Endothelial cell of umbilical vein (primary cell): ENCODE data around the gene LTBP2. TPM values are rescaled to one million over a fixed set of nuclear protein-coding genes. Genes with fewer than 3 reads are reported as not detected.
A peak's percentile ranks its signal among the peaks of the same experiment; 100 is the strongest.

Experiments used
- BruUV-seq: library from RNA; stranded (reverse); fragments of 400-500 nt; replicated peaks from 2 replicates; lab custom pipeline; 2021; lab: Mats Ljungman, UMichigan
- CTCF ChIA-PET: fragments of 300-600, 350-600 bp; sonication (Branson Sonifier 250); formaldehyde crosslinking; loops from one replicate; lab custom pipeline; 2021; ENCODE audit warnings: antibody characterized with exemption, inconsistent platforms; lab: Charles Lee
- POLR2A ChIA-PET: fragments of 300-600, 350-600 bp; sonication (Branson Sonifier 250); formaldehyde crosslinking; loops from one replicate; lab custom pipeline; 2021; ENCODE audit warnings: antibody characterized with exemption, inconsistent platforms; lab: Charles Lee
- DNase-seq: peaks from one replicate; pipeline ENCODE4 v3.0.0-alpha.2; 2011; ENCODE audit warnings: low read depth, low spot score
- FAIRE-seq: peaks from 2 replicates; lab custom pipeline; 2011; peaks lifted over from hg19 to GRCh38; lab: Jason Lieb, UNC
- H2AFZ ChIP-seq: 2 replicates; pipeline ENCODE4 v1.6.0; 2012; ENCODE audit warnings: low read depth, low read length, control low read depth, inconsistent platforms
- H3K27ac ChIP-seq: 2 replicates; pipeline ENCODE4 v1.5.1; 2011; ENCODE audit warnings: low read depth, mild to moderate bottlenecking, control low read depth, low read length, moderate library complexity; ENCODE audit not compliant: insufficient read depth
- H3K27me3 ChIP-seq, 2 experiments: 2 replicates each; pipeline versions ENCODE4 v1.6.0 to v1.6.1; 2011; ENCODE audit warnings: low read length in 2 of 2, mixed read lengths in 1 of 2; ENCODE audit not compliant: control insufficient read depth in 2 of 2, insufficient read depth in 2 of 2
- H3K36me3 ChIP-seq, 2 experiments: 2 replicates in 1 of 2; 3 replicates in 1 of 2; pipeline ENCODE4 v1.5.1; 2011; ENCODE audit warnings: low read length in 2 of 2, mild to moderate bottlenecking in 1 of 2, moderate library complexity in 1 of 2; ENCODE audit not compliant: control insufficient read depth in 2 of 2, insufficient read depth in 2 of 2; ENCODE audit errors: extremely low read depth in 1 of 2
- H3K4me1 ChIP-seq: 3 replicates; pipeline ENCODE4 v1.5.1; 2011; ENCODE audit warnings: mild to moderate bottlenecking, low read length; ENCODE audit not compliant: control insufficient read depth, insufficient read depth; ENCODE audit errors: extremely low read depth
- H3K4me2 ChIP-seq: 2 replicates; pipeline ENCODE4 v1.6.1; 2011; ENCODE audit warnings: low read length, control low read depth, mixed read lengths; ENCODE audit not compliant: insufficient read depth
- H3K4me3 ChIP-seq, 3 experiments: fragments of 200-600 bp in 1 of 3; sonication (generic), shearing (Covaris generic) in 1 of 3; replicated peaks in 1 of 3; 2 replicates each; pipeline ENCODE4 v1.5.1; 2011 to 2016; ENCODE audit warnings: control low read depth in 3 of 3, low read length in 3 of 3, mild to moderate bottlenecking in 2 of 3, inconsistent platforms in 1 of 3, low read depth in 1 of 3, moderate library complexity in 1 of 3; ENCODE audit not compliant: insufficient read depth in 1 of 3
- H3K79me2 ChIP-seq: 2 replicates; pipeline ENCODE4 v1.6.0; 2012; ENCODE audit warnings: low read length, inconsistent platforms; ENCODE audit not compliant: control insufficient read depth, insufficient read depth
- H3K9ac ChIP-seq: replicated peaks from 2 replicates; pipeline ENCODE3; 2011; ENCODE audit warnings: low read length, control low read depth; ENCODE audit not compliant: insufficient read depth; ENCODE audit errors: extremely low read depth
- H3K9me1 ChIP-seq: replicated peaks from 3 replicates; pipeline ENCODE4 v1.6.0; 2011; ENCODE audit warnings: mild to moderate bottlenecking, low read length; ENCODE audit not compliant: control insufficient read depth, insufficient read depth; ENCODE audit errors: extremely low read depth
- H3K9me3 ChIP-seq: replicated peaks from 2 replicates; pipeline ENCODE4 v1.5.1; 2012; ENCODE audit warnings: low read length, inconsistent platforms; ENCODE audit not compliant: control insufficient read depth, insufficient read depth
- H4K20me1 ChIP-seq: replicated peaks from 2 replicates; pipeline ENCODE3; 2011; ENCODE audit warnings: mild to moderate bottlenecking, low read length; ENCODE audit not compliant: control insufficient read depth, insufficient read depth; ENCODE audit errors: extremely low read depth
- CTCF ChIP-seq, 2 donors: IDR thresholded peaks; 1 replicate in 1 of 2; 2 replicates in 1 of 2; pipeline ENCODE4 v1.5.1; 2011; ENCODE audit warnings: low read length in 2 of 2, mild to moderate bottlenecking in 2 of 2, moderate library complexity in 2 of 2, control low read depth in 1 of 2, inconsistent platforms in 1 of 2, low read depth in 1 of 2; ENCODE audit not compliant: insufficient read depth in 1 of 2; ENCODE audit errors: extremely low read depth in 1 of 2
- EZH2 ChIP-seq: IDR thresholded peaks from 2 replicates; pipeline ENCODE4 v1.6.1; 2012; ENCODE audit warnings: borderline replicate concordance, low read depth, mild to moderate bottlenecking, moderate library complexity, low read length, inconsistent platforms; ENCODE audit not compliant: severe bottlenecking
- FOS ChIP-seq: IDR thresholded peaks from 2 replicates; pipeline ENCODE4 v1.6.1; 2011; ENCODE audit warnings: mild to moderate bottlenecking, low read length, moderate library complexity, borderline replicate concordance; ENCODE audit not compliant: insufficient read depth
- GATA2 ChIP-seq: IDR thresholded peaks from 2 replicates; pipeline ENCODE4 v1.7.0; 2011; ENCODE audit warnings: low read depth, mild to moderate bottlenecking, moderate library complexity, mixed read lengths, low read length; ENCODE audit not compliant: insufficient read length, insufficient read depth
- MYC ChIP-seq: IDR thresholded peaks from one replicate; pipeline ENCODE4 v1.6.1; 2011; ENCODE audit warnings: mild to moderate bottlenecking, low read depth, low read length
- POLR2A ChIP-seq: IDR thresholded peaks from 2 replicates; pipeline ENCODE4 v1.6.1; 2012; ENCODE audit warnings: low read depth, mild to moderate bottlenecking, control low read depth, low read length
- dilution Hi-C: fragments of 300-500 bp; cut with MboI; formaldehyde crosslinking; loops from one replicate; pipeline ENCODE4 v1.15.0; 2019; ENCODE audit warnings: low sequenced_read_pairs; ENCODE audit not compliant: extremely low pct_ligation_motif_present
- intact Hi-C: fragments of 100-400 bp; cut with micrococcal nuclease; formaldehyde crosslinking; loops from one replicate; pipeline ENCODE4 v1.10.0; 2022
- polyA plus RNA-seq, 4 experiments: library from polyadenylated mRNA; depleted of rRNA in 3 of 4; stranded (reverse) in 3 of 4; unstranded in 1 of 4; fragments of >200 nt; gene quantifications; 2 replicates each; pipeline versions ENCODE4 v1.2.1 to v1.2.3, GENCODE V29; 2011 to 2012; ENCODE audit warnings: missing spikeins in 1 of 4
- total RNA-seq: library from RNA; stranded (reverse); gene quantifications from 2 replicates; pipeline ENCODE4 v1.2.3, GENCODE V29; 2021

The LTBP2 gene
- total and polyA plus RNA-seq, 2 donors (not counting 3 experiments of a cell fraction or from before 2014, with no cell fraction given): 209 to 268 TPM

DNA sequence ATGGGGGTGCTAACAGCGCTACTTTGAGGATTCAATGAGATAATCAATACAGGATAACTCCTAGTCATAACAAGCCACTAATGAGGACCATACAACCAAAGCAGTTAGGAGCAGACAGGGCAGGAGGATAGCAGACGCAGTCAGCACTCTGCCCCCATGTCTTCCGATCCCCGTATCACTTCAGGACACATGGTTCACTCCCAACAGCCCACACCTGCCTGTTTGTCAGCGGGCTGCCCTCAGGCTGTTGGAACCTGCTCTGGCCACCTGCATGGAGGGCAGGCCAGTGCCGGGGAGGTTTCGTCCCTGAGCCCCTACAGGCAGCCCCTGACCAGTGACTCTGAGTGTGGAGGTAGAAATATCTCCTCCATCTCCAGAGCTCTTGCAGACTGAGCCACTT is 37.1 kb upstream of the LTBP2 start:
- Histone ChIP-seq H2AFZ (no peak overlapping the region), H3K9me3 (no peaks in the 10 kb centered on the region), H3K4me2 (no peak overlapping the region), H3K9me1 (no peaks in the 10 kb centered on the region), H3K27me3 (no peaks in the 10 kb centered on the region), H4K20me1 (no peaks in the 10 kb centered on the region), H3K79me2 (no peaks in the 10 kb centered on the region), H3K4me3 (no peak overlapping the region), H3K4me1 (peaks cover 29% of the 10 kb centered on the region), H3K36me3 (no peaks in the 10 kb centered on the region), H3K9ac (no peak overlapping the region), H3K27ac (peak overlapping the region; percentile 51)
- FAIRE-seq: no peak
- BruUV-seq: no TSS peak
- DNase-seq: no peak
- TF ChIP-seq MYC (no peak), EZH2 (no peak), FOS (no peak), POLR2A (no peak), CTCF (IDR thresholded peaks at IDR 0.05; ENCODE audit: extremely low read depth in 1 of 2, insufficient read depth in 1 of 2, low read depth in 1 of 2, low read length in 2 of 2) (no peak), GATA2 (no peak)
- dilution Hi-C loops (no loop called here), intact Hi-C loops (loop anchor here (1.0 to 2.0 kb wide), 2 partner anchors 9 to 28 kb away; no protein-coding TSS in a partner anchor)
- ChIA-PET POLR2A (no interaction called here), CTCF (interaction anchor here (0.8 to 4.1 kb wide), 10 partner anchors 10 to 145 kb away, joined by 3 to 33 read pairs (median 6); partner anchors contain the start of gene LTBP2)
